ENCODE data around the gene VASP.
A peak's percentile ranks its signal among the peaks of the same experiment; 100 is the strongest.

The VASP gene

GRCh38 chr19:45474606-45475521 is 32.4 kb upstream of the VASP start:
- DNase-seq: peak; percentile 84

- DNase-seq: peak; percentile 84
Observed at GRCh38 chr19:45475537-45476291, 31.6 kb upstream of the VASP start.

DNA sequence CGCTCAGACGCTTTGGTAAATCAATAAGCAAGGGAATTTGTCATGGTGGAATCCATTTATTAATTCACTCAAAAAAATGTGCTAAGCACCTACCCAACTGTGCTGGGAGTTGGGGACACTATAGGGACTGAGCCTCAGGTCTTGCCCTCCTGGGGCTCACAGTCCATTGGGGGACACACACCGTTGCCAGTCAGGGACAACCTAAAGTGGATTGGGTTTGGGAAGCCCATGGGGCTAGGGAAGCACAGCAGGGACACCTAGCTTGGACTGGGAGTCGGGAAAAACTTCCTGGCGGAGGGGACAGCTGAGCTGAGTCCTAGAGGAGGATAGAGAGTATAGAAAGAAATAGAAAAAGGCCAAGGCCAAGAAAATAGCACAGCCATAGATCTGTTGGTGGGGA is 31.0 kb upstream of the VASP start:
- DNase-seq: peak; percentile 77

DNA sequence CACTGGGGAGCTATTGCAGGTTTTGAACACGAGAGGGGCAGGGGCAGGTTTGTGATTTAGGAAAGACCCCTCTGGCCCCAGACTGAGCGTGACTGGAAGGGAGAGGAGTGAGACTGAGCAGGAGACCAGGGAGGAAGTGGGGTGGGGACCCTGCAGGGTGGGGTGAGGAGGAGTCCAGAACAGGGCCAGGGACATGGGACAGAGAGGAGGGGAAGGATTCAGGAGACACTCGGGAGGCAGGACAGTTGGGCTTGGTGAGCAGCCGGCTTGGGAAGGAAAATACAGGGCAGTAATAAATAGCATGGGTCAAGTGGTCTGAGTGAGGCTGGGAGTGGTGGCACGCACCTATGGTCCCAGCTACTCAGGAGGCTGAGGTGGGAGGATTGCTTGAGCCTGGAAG is 30.1 kb upstream of the VASP start:
- DNase-seq: peak; percentile 70

DNA sequence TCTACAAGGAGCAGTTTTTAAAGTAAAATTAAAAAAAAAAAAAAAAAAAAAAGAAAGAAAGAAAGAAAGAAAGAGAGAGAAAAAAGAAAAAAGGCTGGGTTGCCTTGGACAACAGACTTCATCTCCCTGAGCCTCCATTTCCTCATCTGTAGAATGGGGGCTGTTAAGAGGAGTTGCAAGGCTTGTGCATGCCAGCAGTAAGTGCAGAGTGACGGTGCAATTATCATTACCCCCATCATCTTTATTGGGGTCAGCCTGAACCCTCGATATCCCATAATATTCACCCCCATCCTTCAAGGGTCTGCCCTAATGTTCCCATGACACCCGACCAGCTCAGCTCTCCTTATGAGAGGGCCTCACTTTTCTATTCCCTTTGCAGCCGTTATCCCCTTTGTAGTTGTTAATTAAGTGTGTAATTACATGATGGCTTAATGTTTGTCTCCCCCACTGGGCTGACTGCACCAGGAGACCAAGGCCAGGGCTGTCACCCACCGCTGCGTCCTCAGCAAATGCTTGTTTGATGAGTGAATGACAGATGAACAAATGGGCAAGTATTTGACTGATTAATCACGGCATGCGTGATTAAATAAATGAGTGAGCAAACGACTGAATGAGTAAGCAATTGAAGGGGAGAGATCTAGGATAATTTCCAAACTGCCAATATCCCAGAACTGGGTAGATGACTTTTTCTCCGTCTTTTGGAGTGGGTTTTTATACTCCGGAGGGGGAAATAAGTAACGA is 29.4 kb upstream of the VASP start:
- peak; percentile 69 for DNase-seq

GRCh38 chr19:45478454-45479238 is 28.6 kb upstream of the VASP start:
- DNase-seq: peak; percentile 93

GRCh38 chr19:45483033-45483432 is 24.2 kb upstream of the VASP start:
- no peak for DNase-seq

DNA sequence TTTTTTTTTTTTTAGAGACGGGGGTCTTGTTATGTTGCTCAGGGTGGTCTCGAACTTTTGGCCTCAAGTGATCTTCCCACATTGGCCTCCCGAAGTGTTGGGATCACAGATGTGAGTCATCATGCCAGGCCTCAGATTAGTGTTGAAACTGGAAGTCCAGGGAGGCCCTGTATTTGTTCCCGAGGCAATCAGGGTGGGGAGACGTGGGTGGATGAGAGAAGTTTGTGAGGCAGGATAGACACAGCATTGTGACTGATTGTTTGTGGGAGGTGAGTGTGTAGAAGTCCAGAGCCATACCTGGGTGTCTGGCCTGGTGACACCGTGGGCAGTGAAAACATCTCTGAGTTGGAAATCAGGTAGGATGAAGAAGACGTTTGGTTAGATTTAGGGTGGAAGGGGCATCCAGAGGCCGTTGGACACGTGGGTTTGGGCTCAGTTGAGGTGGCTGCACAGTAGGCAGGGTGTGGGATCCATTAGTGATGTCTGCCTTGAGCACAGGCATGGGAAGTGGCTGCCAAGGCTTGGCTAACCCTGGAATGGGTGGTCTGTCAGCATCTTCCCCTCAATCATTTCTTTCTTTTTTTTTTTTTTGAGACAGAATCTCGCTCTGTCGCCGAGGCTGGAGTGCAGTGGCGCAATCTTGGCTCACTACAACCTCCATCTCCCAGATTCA is 22.9 kb upstream of the VASP start:
- no peak for DNase-seq

- DNase-seq: peak; percentile 96
Observed at GRCh38 chr19:45485305-45486077, 21.8 kb upstream of the VASP start.

DNA sequence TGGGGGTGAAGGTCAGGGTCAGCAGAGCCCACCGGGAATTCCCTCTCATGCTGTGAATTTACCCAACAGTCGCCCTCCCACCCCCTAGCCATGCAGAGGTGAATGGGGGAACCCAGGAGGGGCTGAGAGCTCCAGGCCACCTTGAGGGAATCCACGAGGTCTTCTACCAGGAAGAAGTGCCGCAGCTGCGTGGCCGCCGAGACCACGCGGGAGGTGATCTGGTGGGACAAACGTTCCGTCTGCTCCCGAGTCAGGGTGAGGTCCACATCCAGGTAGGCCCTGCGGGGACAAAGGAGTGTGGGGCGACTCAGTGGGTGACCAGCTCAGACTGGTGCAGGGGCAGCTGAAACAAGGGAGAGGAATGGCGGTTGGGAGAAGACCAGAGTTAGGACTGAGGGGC is 18.6 kb upstream of the VASP start:
- DNase-seq: no peak

DNA sequence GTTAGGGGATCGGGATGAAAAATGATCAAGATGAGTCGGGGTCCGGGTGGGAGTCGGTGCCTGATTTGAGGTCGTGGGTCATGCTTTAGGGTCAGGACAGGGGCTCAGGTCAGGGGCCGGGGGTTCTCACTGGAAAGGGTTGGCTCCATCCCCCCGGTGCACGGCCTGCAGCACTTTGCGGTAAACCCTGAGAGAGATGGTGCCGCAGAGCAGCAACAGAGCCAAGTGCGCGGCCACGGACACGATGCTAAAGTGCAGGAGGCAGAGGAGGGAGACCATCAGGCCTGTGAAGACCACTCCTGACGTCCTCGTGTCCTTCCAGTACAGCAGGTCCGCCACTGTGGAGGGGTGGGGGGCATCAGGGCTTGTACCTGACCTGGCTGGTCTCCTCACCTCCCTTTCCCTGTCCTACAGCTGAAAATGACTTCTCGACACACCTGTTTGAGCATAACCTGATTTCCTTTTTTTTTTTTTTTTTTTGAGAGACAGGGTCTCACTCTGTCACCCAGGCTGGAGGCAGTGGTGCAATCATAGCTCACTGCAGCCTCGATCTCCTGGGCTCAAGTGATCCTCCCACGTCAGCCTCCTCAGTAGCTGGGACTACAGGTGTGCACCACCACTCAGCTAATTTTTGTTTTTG is 17.9 kb upstream of the VASP start:
- DNase-seq: no peak

DNA sequence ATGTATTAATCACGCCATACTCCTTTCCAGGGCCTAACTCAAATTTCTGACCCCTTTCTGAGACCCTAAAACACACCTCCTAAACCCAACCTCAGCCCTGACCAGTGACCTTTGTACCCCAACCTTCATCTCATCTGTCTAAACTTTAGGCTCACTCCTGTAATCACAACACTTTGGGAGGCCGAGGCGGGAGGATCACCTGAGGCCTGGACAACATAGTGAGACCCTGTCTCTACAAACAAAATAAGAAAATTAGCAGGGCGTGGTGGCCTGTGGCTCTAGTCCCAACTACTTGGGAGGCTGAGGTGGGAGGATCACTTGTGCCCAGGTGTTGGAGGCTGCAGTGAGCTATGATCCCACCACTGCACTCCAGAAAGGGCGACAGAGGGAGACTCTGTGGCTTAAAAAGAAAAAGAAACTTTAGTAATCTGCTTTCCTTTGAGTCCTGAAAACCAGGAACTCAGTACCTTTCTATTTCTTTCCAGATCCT is 15.1 kb upstream of the VASP start:
- DNase-seq: no peak

DNA sequence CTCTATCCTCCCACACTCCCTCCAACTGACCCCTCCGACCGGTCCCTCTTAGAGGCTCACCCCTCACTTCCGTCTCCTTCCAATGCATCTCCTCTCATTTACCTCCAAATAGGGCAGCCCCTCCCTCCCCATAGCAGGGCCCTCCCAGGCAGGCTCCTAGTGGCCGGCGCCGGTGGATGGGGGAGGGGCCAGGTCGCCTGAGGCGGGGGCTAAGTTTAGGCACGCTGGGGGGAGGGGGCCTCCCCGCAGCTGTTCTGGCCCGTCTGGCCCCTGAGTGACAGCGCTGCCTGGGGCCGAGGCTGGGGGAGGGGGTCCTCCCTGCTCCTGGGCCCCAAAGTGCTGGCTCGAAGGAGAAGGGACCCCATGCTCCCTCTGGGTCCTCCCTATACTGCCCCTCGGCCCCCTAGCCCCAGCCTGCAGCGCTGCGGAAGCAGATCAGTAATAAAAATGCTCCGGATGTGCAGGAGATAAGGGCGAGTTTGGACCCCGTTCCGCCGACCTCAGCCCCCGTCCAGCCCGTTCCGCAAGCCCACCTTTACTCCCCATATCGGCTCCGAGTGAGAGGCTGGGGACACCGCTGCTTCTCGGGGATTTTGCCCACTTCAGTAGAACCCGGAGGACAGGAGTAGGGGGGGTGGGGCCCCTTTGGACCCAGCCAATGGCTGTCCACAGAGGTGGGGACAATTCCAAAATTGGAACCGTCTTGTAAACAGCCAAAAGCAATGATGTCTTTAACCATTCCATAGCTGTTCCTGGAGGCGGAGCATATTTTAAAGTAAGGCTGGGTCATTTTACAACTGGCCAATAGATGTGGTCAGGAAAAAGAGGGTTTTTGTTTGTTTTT is 14.4 kb upstream of the VASP start:
- DNase-seq: no peak

- DNase-seq: no peak
Observed at GRCh38 chr19:45494261-45494916, 12.9 kb upstream of the VASP start.

- DNase-seq: no peak
Observed at GRCh38 chr19:45495178-45495577, 12.1 kb upstream of the VASP start.

DNA sequence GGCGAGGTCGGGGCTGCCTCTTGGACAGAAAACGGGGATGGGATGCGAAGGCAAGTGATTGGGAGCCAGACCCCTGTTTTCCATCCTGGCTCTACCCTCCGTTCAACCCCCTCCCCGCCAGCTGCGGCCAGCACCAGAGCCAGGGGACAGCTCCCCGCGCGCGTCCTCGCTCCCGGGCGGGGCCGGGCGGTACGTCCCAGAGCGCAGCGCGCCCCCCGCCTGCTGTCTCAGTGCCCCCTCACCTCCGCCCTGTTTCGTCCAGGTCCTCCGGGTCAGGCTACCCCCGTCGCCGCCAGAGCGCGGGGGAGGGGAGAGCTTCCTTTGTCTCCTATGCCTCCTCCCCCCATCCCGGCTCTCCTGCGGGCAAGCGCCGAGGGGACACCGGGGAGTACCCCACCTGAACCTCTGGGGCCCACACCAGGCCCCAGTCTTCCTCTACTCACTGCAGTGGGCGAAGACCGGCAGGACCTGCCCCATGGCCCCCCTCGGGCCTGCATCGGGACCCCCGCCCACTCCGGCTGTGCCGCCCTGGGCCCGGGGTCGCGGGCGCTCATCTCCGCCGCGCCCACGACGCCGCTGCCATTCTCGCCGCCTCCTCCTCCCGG is 10.8 kb upstream of the VASP start:
- peak; percentile 53 for DNase-seq

DNA sequence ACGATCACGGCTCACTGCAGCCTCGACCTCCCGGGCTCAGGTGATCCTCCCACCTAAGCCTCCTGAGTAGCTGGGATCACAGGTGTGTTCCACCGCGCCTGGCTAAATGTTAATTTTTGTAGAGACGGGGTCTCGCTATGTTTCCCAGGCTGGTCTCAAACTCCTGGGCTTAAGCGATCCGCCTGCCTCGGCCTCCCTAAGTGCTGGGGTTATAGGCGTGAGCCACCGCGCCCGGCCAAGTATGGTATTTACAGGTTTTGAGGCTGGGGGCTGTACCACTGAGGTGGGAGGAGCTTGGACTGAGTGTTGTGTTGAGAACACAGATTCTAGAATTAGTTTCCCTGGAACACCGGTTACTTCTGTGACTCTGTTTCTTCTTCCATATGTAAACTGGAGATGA is 9.5 kb upstream of the VASP start:
- DNase-seq: no peak

DNA sequence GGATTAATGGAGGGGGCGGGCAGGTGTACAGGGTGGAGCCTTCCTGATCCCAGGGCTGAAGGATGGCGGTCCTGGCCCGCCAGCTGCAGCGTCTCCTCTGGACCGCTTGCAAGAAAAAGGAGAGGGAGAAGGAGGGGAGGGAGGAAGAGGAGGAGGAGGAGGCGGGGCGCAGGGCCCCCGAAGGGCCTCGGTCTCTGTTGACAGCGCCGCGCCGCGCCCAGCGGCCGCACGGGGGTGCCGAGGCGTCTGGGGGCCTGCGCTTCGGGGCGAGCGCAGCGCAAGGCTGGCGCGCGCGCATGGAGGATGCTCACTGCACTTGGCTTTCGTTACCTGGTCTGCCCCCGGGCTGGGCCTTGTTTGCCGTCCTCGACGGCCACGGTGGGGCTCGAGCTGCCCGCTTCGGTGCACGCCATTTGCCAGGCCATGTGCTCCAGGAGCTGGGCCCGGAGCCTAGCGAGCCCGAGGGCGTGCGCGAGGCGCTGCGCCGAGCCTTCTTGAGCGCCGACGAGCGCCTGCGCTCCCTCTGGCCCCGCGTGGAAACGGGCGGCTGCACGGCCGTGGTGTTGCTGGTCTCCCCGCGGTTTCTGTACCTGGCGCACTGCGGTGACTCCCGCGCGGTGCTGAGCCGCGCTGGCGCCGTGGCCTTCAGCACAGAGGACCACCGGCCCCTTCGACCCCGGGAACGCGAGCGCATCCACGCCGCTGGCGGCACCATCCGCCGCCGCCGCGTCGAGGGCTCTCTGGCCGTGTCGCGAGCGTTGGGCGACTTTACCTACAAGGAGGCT is 8.7 kb upstream of the VASP start, which contains the start of gene PPM1N:
TSS of gene PPM1N (plus strand) at position 33 of the 785 bp plus-strand sequence. CDS start at position 63, 30 bp downstream.
- peak; percentile 75 for DNase-seq
